ENCODE data around the gene MARCHF3.
"Not testable (repeated sequence)": the region's sequence is repeated elsewhere in the genome, so short reads cannot be mapped to it uniquely, and the experiment has no call there.

Gene MARCHF3

DNA sequence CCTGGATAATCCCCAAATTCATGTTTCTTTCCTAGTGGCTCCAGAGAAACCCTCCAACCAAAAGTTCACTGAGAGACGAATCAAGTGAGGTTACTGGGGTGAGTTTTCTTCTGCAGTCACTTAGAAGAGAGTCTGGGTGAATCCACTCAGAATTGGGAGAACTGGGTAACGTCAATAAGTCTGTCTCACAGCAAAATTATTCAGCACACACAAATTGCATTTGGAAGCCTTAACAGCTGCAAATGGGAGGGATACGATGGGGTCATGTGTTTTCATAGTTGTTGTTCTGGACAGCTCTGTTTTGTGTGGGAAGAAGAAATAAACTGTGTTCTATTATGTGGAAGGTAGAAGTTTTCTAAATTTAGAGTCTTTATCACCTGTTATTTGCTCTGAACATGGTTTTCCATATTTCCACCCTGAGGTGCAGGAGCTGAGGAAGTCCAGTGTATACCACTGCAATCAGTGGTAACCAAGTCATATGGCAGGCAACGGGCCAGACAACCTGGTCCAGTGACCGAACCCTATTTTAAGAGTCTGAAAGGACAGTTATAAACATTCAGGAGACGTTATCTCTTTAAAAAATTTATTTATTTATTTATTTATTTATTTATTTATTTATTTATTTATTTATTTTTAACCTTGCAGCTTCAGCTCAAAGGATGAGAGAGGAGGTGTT, 21.9 kb downstream of the MARCHF3 start:
- no peak overlapping the region for H3K4me3 ChIP-seq (ENCODE audit: low read depth, low read length)
- in situ Hi-C loops (cut with HindIII; ENCODE audit: low sequenced_read_pairs) = no loop called here
- TF ChIP-seq, protein P1, sequence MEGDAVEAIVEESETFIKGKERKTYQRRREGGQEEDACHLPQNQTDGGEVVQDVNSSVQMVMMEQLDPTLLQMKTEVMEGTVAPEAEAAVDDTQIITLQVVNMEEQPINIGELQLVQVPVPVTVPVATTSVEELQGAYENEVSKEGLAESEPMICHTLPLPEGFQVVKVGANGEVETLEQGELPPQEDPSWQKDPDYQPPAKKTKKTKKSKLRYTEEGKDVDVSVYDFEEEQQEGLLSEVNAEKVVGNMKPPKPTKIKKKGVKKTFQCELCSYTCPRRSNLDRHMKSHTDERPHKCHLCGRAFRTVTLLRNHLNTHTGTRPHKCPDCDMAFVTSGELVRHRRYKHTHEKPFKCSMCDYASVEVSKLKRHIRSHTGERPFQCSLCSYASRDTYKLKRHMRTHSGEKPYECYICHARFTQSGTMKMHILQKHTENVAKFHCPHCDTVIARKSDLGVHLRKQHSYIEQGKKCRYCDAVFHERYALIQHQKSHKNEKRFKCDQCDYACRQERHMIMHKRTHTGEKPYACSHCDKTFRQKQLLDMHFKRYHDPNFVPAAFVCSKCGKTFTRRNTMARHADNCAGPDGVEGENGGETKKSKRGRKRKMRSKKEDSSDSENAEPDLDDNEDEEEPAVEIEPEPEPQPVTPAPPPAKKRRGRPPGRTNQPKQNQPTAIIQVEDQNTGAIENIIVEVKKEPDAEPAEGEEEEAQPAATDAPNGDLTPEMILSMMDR (IDR thresholded peaks at IDR 0.05; ENCODE audit: low read depth, low read length, missing control alignments) = no peak
- no peak for DNase-seq (ENCODE audit: low read depth)

DNA sequence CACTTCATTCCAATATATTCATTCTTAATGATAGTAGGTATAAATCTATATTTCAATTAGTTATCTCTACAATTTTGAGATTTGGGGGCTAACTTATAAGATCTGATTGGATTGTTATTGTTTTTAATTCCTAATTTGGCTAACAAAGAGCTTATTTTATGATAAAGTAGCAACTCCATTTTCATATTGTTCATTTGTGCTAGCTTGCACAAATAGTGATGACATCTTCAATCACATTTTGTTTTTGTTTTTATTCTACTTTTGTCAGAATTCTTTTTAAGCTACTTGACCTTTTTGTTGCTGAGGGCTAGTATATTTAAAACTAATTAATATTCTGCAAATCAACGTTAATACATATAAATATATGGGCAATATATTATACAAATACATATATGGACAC, 22.8 kb downstream of the MARCHF3 start:
- TF ChIP-seq, protein P1 (IDR thresholded peaks at IDR 0.05; ENCODE audit: low read depth, low read length, missing control alignments) = no peak
- in situ Hi-C loops (cut with HindIII; ENCODE audit: low sequenced_read_pairs) = no loop called here
- no peak overlapping the region for H3K4me3 ChIP-seq (ENCODE audit: low read depth, low read length)
- DNase-seq (ENCODE audit: low read depth) = no peak

DNA sequence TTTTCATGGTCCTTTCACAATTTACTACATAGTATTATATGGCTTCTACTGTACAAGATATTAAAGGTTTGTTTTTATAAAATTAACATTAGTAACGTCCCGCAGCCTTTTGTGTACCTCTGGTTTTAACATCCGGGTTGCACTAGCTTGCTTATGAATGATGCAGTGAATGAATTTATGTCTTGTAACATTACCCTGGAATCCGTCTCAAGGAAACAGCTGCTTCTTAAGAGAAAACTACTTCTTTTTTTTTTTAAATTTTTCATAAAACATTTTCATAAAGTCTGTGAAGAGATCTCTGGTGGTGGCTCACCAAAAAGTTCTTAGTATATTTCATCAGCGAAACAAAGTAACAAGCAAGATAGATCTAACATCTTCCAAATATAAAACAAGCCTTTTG, 23.6 kb downstream of the MARCHF3 start:
- no peak overlapping the region for H3K4me3 ChIP-seq (ENCODE audit: low read depth, low read length)
- no peak for DNase-seq (ENCODE audit: low read depth)
- in situ Hi-C loops (cut with HindIII; ENCODE audit: low sequenced_read_pairs) = no loop called here
- TF ChIP-seq, protein P1 (IDR thresholded peaks at IDR 0.05; ENCODE audit: low read depth, low read length, missing control alignments) = no peak

DNA sequence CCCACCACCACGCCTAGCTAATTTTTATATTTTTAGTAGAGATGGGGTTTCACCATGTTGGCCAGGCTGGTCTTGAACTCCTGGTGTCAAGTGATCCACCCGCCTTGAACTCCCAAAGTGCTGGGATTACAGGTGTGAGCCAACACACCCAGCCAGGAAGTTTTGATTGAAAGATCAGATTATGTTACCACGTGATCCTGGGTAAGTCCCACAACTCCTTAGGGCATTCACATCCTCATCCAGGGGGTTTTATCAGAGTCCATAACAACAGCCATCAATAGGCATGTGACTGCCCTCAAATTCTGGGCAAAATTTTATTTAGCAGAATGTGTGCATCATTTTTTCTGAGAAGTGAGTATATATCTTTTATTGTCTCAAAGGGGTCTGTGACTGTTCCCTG, 25.1 kb downstream of the MARCHF3 start:
- in situ Hi-C loops (cut with HindIII; ENCODE audit: low sequenced_read_pairs); DNase-seq (ENCODE audit: low read depth); H3K4me3 ChIP-seq (ENCODE audit: low read depth, low read length): not testable (repeated sequence)

DNA sequence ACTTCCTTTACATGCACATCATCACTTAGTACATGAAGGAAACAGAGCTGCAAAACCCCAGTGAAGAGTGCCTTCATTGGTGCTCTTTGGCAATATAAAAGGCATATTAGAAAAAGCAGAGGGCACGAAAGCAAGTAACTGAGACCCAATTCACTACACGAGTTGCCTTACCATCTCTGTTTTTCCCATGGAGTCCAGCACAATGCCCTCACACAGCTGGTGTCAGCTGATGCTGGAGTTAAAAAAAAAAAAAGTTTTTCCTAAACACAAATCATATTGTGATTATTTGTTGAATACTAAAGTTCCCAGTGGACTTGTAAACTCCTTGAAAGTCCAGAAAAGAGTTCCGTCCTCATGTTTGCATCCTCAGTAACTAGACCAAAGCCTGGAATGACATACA, 25.6 kb downstream of the MARCHF3 start:
- TF ChIP-seq, protein P1 (IDR thresholded peaks at IDR 0.05; ENCODE audit: low read depth, low read length, missing control alignments) = no peak
- in situ Hi-C loops (cut with HindIII; ENCODE audit: low sequenced_read_pairs) = no loop called here
- H3K4me3 ChIP-seq (ENCODE audit: low read depth, low read length) = no peak overlapping the region
- no peak for DNase-seq (ENCODE audit: low read depth)

DNA sequence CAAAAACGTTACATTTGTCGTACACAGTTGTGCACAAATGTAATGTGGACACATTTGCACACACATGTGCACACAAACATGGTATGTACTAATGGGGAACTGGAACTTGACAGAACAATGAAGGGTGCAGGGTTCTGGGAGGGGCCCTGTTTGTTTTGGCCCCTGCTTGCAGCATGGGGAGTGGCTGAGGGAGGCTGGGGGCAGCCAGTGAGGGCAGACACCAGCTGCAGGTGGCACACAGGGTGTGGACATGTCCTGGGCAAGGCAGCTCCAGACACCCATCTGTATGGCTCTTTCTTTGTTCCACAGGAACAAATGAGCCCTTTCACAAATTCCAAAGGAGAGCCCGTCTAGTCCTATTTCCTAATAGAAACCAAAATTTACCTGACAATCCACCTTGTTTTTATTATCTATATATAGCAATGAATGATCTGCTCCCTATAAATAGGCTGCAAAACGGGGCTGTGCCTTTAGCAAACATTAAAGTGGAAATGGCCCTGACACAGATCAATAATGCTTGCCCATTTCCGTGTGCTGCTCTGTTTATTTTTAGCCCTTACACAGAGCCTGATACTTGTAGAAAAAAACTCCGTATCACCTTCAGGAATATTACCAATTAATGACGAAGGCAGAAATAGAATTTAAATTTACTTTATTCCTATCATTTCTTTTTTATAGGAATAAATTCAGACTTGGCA, 26.4 kb downstream of the MARCHF3 start:
- no peak for DNase-seq (ENCODE audit: low read depth)
- in situ Hi-C loops (cut with HindIII; ENCODE audit: low sequenced_read_pairs) = no loop called here
- TF ChIP-seq, protein P1 (IDR thresholded peaks at IDR 0.05; ENCODE audit: low read depth, low read length, missing control alignments) = no peak
- H3K4me3 ChIP-seq (ENCODE audit: low read depth, low read length) = no peak overlapping the region

DNA sequence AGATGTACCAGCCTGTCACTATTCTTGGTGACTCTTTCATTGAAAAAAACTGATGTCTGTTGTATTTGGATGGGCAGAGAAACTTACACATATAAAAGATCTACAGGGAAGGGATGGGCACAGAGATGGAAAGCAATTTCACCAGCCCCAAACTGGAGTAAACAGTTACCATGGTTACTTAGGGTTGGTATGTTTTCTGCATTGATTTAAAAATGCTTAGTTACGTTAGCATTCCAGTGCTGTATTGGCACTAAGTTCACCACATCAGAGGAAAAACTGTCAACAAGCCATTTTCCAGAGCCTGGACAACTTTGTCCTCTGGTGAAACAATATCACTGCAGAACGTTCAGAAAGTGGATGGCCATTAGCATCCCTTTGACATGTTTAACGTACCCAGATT, 28.0 kb downstream of the MARCHF3 start:
- no peak overlapping the region for H3K4me3 ChIP-seq (ENCODE audit: low read depth, low read length)
- in situ Hi-C loops (cut with HindIII; ENCODE audit: low sequenced_read_pairs) = no loop called here
- peak; percentile 18 for DNase-seq (ENCODE audit: low read depth)
- TF ChIP-seq, protein P1 (IDR thresholded peaks at IDR 0.05; ENCODE audit: low read depth, low read length, missing control alignments) = no peak

All from astrocyte of the cerebellum (primary cell).